K562 (cell line): ENCODE measurements around the gene ZNF286A. TPM values are rescaled to one million over a fixed set of nuclear protein-coding genes. Genes with fewer than 3 reads are reported as not detected.
A peak's percentile ranks its signal among the peaks of the same experiment; 100 is the strongest.

Source experiments
- ASH1L ChIP-seq: fragments of 450-650 bp; IDR thresholded peaks from 2 replicates; pipeline ENCODE4 v1.6.1; 2018; ENCODE audit warnings: borderline replicate concordance, mild to moderate bottlenecking, low read depth; ENCODE audit not compliant: partially characterized antibody
- ELF2 ChIP-seq: fragments of 250-450 bp; sonication (Bioruptor Pico); IDR thresholded peaks from 2 replicates; pipeline ENCODE4 v1.5.0; 2021; ENCODE audit warnings: mild to moderate bottlenecking
- EP400 ChIP-seq: fragments of 450-650 bp; IDR thresholded peaks from 2 replicates; pipeline ENCODE4 v1.6.1; 2017; ENCODE audit warnings: antibody characterized with exemption, mild to moderate bottlenecking, moderate library complexity
- ETV5 ChIP-seq: sonication (generic); formaldehyde crosslinking; IDR thresholded peaks from 2 replicates; pipeline ENCODE4 v1.4.0; 2020; ENCODE audit warnings: low read depth, mild to moderate bottlenecking, missing genetic modification reagents
- EWSR1 ChIP-seq: fragments of 450-650 bp; IDR thresholded peaks from 2 replicates; pipeline ENCODE4 v1.6.1; 2018; ENCODE audit warnings: borderline replicate concordance, mild to moderate bottlenecking, low read depth, moderate library complexity; ENCODE audit not compliant: partially characterized antibody
- FOSL1 ChIP-seq: fragments of 200-800 bp; sonication (Bioruptor generic); conservative IDR thresholded peaks from 2 replicates; pipeline ENCODE4 v1.6.1; 2016; ENCODE audit warnings: missing genetic modification characterization, missing compliant biosample characterization
- FOXJ3 ChIP-seq: sonication (generic); formaldehyde crosslinking; IDR thresholded peaks from 2 replicates; pipeline ENCODE4 v1.4.0; 2020; ENCODE audit warnings: mild to moderate bottlenecking, missing genetic modification reagents
- GATAD2A ChIP-seq: fragments of 450-650 bp; IDR thresholded peaks from 2 replicates; pipeline ENCODE4 v1.6.1; 2017
- MTA3 ChIP-seq: fragments of 450-650 bp; formaldehyde crosslinking; IDR thresholded peaks from 2 replicates; pipeline ENCODE4 v1.6.1; 2017; ENCODE audit warnings: mild to moderate bottlenecking, borderline replicate concordance
- MYC ChIP-seq, 2 experiments: fragments of 250-450 bp in 1 of 2; sonication (Bioruptor Pico) in 1 of 2; IDR thresholded peaks; 2 replicates each; pipeline versions ENCODE4 v1.5.1 to v1.6.1; 2012 to 2021; ENCODE audit warnings: low read depth in 2 of 2, borderline replicate concordance in 1 of 2, improper control_type of control experiment in 1 of 2, low read length in 1 of 2, mild to moderate bottlenecking in 1 of 2, moderate library complexity in 1 of 2
- NCOA1 ChIP-seq: fragments of 450-650 bp; IDR thresholded peaks from 2 replicates; pipeline ENCODE4 v1.6.1; 2016; ENCODE audit warnings: low read depth
- NFE2L1 ChIP-seq: fragments of 450-650 bp; IDR thresholded peaks from 2 replicates; pipeline ENCODE4 v1.6.1; 2016; ENCODE audit warnings: missing genetic modification characterization, low read depth, mild to moderate bottlenecking, missing compliant biosample characterization, moderate library complexity, borderline replicate concordance
- OTX1 ChIP-seq: fragments of 450-650 bp; formaldehyde crosslinking; IDR thresholded peaks from 2 replicates; pipeline ENCODE4 v1.4.0; 2022; ENCODE audit warnings: mild to moderate bottlenecking
- PYGO2 ChIP-seq: fragments of 450-650 bp; IDR thresholded peaks from 2 replicates; pipeline ENCODE4 v1.6.1; 2016; ENCODE audit warnings: mild to moderate bottlenecking, missing genetic modification characterization, moderate library complexity, missing compliant biosample characterization
- RBM17 ChIP-seq: fragments of 200-400 bp; formaldehyde crosslinking; IDR thresholded peaks from 2 replicates; pipeline ENCODE4 v1.6.1; 2017; ENCODE audit warnings: low read depth, mild to moderate bottlenecking, low read length, borderline replicate concordance
- RBM34 ChIP-seq: fragments of 200-400 bp; formaldehyde crosslinking; IDR thresholded peaks from 2 replicates; pipeline ENCODE4 v1.6.1; 2018; ENCODE audit warnings: low read length, borderline replicate concordance; ENCODE audit not compliant: insufficient read depth
- SMAD2 ChIP-seq: fragments of 150-350 bp; IDR thresholded peaks from 2 replicates; pipeline ENCODE4 v1.6.1; 2014; ENCODE audit warnings: low read depth, mild to moderate bottlenecking, low read length
- SMARCA5 ChIP-seq: fragments of 450-650 bp; IDR thresholded peaks from 2 replicates; pipeline ENCODE4 v1.6.1; 2016
- SMC3 ChIP-seq: conservative IDR thresholded peaks from 2 replicates; pipeline ENCODE4 v1.6.1; 2011; ENCODE audit warnings: low read depth, low read length, improper control_type of control experiment; ENCODE audit not compliant: insufficient read depth
- SRF ChIP-seq, 2 experiments: fragments of 250-450, 450-650 bp in 1 of 2; sonication (Bioruptor Pico) in 1 of 2; sonication (generic) in 1 of 2; formaldehyde crosslinking; IDR thresholded peaks; 2 replicates each; pipeline versions ENCODE4 v1.5.0 to v1.5.1; 2020 to 2022; ENCODE audit warnings: mild to moderate bottlenecking in 1 of 2, missing genetic modification reagents in 1 of 2
- TCFL5 ChIP-seq: fragments of 250-450 bp; sonication (Bioruptor Pico); conservative IDR thresholded peaks from 2 replicates; pipeline ENCODE4 v1.6.1; 2021; ENCODE audit warnings: mild to moderate bottlenecking, moderate library complexity, matching md5 sums
- ZNF507 ChIP-seq: conservative IDR thresholded peaks from 2 replicates; pipeline ENCODE4 v1.6.1; 2017; ENCODE audit warnings: missing genetic modification characterization, missing compliant biosample characterization
- polyA plus RNA-seq, 8 experiments: library from polyadenylated mRNA; depleted of rRNA in 4 of 8; stranded (reverse) in 5 of 8; unstranded in 3 of 8; fragments of >200 nt; fragmentation: Nextera tagmentation in 2 of 8; fragmentation: Illumina TruSeq in 1 of 8; extraction: Ambion mirVana in 2 of 8; extraction: Trizol in 1 of 8; gene quantifications; 2 replicates each; pipeline versions ENCODE4 v1.2.1 to v1.2.3, GENCODE V29; 2011 to 2014; ENCODE audit warnings: inconsistent platforms in 1 of 8, missing spikeins in 1 of 8
- total RNA-seq, 7 experiments: library from RNA; depleted of rRNA in 6 of 7; stranded (reverse); fragments of >200 nt in 6 of 7; fragmentation: Illumina TruSeq in 2 of 7; extraction: Trizol in 2 of 7; gene quantifications; 2 replicates each; pipeline versions ENCODE4 v1.2.1 to v1.2.3, GENCODE V29; 2011 to 2021; ENCODE audit warnings: low replicate concordance in 1 of 7
- TF ChIP-seq, protein P1 (sequence below): sonication (generic); formaldehyde crosslinking; IDR thresholded peaks from 2 replicates; pipeline ENCODE4 v1.8.1; 2022; ENCODE audit warnings: missing genetic modification reagents
- TF ChIP-seq, protein P2 (sequence below): fragments of 250-450 bp; sonication (Bioruptor Pico); IDR thresholded peaks from 2 replicates; pipeline ENCODE4 v1.5.0; 2020; ENCODE audit warnings: mild to moderate bottlenecking, borderline replicate concordance
- TF ChIP-seq, protein P3 (sequence below): sonication (generic); formaldehyde crosslinking; IDR thresholded peaks from 2 replicates; pipeline ENCODE4 v1.8.1; 2023; ENCODE audit warnings: mild to moderate bottlenecking, missing genetic modification reagents, moderate library complexity

The ZNF286A gene
- total and polyA plus RNA-seq, 9 of the 15 experiments (the other 6 are each of a cell fraction or from before 2014, with no cell fraction given): 9.0 to 23.1 (median 16.6) TPM

DNA sequence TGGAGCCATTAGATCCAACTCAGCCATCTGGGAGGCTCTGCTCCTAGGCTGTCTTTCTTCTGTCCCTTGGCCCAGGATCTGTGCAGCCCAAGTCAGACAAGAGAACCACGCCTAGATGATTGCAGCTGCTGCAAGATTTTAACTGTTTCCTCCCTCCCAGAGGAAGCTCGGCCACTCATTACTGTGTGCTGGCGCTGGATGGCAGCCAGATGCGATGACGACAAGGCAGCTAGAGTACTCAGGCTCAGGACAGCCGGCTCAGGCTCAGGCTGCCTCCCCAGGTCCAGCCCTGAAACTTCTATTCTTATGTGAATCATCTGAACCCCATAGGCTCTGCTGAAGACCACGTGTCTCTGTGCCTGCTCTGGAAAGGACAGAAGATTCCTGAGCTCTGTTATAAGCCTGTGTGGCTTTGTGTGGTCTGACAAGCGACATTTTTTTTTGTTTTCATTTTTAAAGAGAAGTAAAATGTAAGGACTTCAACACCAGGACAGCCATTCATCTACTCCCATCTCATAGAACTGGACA, 47.9 kb upstream of the ZNF286A start (continued):
- TF ChIP-seq OTX1: no peak
- TF ChIP-seq, protein P1, sequence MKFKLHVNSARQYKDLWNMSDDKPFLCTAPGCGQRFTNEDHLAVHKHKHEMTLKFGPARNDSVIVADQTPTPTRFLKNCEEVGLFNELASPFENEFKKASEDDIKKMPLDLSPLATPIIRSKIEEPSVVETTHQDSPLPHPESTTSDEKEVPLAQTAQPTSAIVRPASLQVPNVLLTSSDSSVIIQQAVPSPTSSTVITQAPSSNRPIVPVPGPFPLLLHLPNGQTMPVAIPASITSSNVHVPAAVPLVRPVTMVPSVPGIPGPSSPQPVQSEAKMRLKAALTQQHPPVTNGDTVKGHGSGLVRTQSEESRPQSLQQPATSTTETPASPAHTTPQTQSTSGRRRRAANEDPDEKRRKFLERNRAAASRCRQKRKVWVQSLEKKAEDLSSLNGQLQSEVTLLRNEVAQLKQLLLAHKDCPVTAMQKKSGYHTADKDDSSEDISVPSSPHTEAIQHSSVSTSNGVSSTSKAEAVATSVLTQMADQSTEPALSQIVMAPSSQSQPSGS (CRISPR knock-in tag): no peak
- no peak for TF ChIP-seq ASH1L
- no peak for TF ChIP-seq RBM34
- TF ChIP-seq NCOA1: no peak
- TF ChIP-seq, protein P2, sequence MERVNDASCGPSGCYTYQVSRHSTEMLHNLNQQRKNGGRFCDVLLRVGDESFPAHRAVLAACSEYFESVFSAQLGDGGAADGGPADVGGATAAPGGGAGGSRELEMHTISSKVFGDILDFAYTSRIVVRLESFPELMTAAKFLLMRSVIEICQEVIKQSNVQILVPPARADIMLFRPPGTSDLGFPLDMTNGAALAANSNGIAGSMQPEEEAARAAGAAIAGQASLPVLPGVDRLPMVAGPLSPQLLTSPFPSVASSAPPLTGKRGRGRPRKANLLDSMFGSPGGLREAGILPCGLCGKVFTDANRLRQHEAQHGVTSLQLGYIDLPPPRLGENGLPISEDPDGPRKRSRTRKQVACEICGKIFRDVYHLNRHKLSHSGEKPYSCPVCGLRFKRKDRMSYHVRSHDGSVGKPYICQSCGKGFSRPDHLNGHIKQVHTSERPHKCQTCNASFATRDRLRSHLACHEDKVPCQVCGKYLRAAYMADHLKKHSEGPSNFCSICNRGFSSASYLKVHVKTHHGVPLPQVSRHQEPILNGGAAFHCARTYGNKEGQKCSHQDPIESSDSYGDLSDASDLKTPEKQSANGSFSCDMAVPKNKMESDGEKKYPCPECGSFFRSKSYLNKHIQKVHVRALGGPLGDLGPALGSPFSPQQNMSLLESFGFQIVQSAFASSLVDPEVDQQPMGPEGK (CRISPR knock-in tag): no peak
- TF ChIP-seq SMC3: no peak
- no peak for TF ChIP-seq SMARCA5
- TF ChIP-seq MYC (IDR thresholded peaks at IDR 0.05; ENCODE audit: low read depth, low read length): peak; percentile 49
- no peak for TF ChIP-seq MYC (CRISPR knock-in tag; IDR thresholded peaks at IDR 0.05; ENCODE audit: borderline replicate concordance, low read depth)
- TF ChIP-seq RBM17: no peak
- TF ChIP-seq ELF2 (CRISPR knock-in tag): no peak
- no peak for TF ChIP-seq NFE2L1 (tag)
- peak; percentile 65 for TF ChIP-seq FOSL1 (tag)
- no peak for TF ChIP-seq EWSR1
- TF ChIP-seq FOXJ3 (CRISPR knock-in tag): no peak
- TF ChIP-seq GATAD2A: no peak
- 0 out of 2 replicates have a peak, but pooled peaks have one; percentile 44 for TF ChIP-seq MTA3
- no peak for TF ChIP-seq SMAD2
- peak in 1 of 2 experiments; percentile 39; a peak in 1 of 4 replicates for TF ChIP-seq SRF (CRISPR knock-in tag; IDR thresholded peaks at IDR 0.05)
- no peak for TF ChIP-seq TCFL5 (CRISPR knock-in tag)
- peak; percentile 57 for TF ChIP-seq EP400
- TF ChIP-seq PYGO2 (tag): no peak
- no peak for TF ChIP-seq ETV5 (CRISPR knock-in tag)
- TF ChIP-seq, protein P3, sequence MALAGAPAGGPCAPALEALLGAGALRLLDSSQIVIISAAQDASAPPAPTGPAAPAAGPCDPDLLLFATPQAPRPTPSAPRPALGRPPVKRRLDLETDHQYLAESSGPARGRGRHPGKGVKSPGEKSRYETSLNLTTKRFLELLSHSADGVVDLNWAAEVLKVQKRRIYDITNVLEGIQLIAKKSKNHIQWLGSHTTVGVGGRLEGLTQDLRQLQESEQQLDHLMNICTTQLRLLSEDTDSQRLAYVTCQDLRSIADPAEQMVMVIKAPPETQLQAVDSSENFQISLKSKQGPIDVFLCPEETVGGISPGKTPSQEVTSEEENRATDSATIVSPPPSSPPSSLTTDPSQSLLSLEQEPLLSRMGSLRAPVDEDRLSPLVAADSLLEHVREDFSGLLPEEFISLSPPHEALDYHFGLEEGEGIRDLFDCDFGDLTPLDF (CRISPR knock-in tag): no peak
- TF ChIP-seq ZNF507 (tag): no peak
